HCEC 1CT (cell line): Measurements from ENCODE around the gene HAGHL.

Experiments used
- DNase-seq: peaks from one replicate; pipeline ENCODE4 v3.0.0-alpha.2; 2017

HAGHL gene

GRCh38 chr16:776824-777223 is 49.9 kb downstream of the HAGHL start:
- no peak for DNase-seq

DNA sequence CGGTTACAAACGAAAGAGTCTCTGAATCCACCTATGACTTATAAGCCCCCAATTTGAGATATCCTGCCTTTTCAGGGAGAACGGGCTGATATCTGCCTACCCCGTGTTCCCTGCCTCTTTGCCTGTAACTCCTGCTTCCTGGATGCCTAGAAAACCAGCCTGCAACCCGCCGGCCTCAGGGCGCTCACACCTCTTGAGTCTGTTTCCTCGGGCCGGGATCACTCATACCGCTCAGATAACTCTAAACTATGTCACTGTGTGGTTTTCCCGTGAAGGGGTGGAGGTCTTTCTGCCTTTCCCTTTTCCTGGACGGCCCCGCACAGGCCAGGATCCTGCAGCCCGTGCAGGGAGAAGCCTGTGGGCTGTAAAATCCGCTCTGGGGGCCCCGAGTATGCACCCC is 50.9 kb downstream of the HAGHL start:
- DNase-seq: no peak

DNA sequence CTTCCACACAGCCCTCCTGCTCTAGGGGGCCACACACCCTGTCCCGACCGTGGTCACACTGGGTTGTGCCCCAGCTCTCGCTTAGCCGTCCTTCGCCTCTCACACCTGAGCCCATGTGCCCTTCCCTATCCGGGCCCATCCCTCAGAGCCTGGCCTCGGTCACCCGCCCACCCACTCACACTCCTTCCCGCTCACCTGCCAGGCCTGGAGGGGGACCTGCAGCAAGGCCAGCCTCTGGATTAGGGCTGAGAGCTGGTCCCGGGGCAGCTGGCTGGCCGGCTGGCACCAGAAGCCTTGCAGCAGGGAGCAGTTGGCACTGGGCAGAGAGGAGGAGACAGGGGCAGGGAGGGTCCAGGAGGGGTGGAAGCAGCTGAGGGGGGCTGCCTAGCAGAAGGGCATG is 51.5 kb downstream of the HAGHL start:
- DNase-seq: no peak

- no peak for DNase-seq
Observed at GRCh38 chr16:778909-779527, 52.1 kb downstream of the HAGHL start.
